ENCODE data around the gene TMEM179.

GRCh38 chr14:104592292-104592672 lies 12.3 kb downstream of the TMEM179 start:
- TF ChIP-seq CTCF (conservative IDR thresholded peaks at IDR 0.05; ENCODE audit: low read depth, low read length) = no peak
- no peak for TF ChIP-seq EZH2 (IDR thresholded peaks at IDR 0.05; ENCODE audit: low read length, unreplicated experiment)
